Mucosa of stomach (tissue), 1 donor: ENCODE data around the gene PHLDA1.

ENCODE experiments used
- H3K27me3 ChIP-seq: one replicate; pipeline ENCODE4 v1.7.0; 2013; ENCODE audit warnings: mild to moderate bottlenecking, low read length; ENCODE audit not compliant: control insufficient read depth, insufficient read depth
- H3K36me3 ChIP-seq: one replicate; pipeline ENCODE4 v1.7.0; 2013; ENCODE audit warnings: low read length; ENCODE audit not compliant: control insufficient read depth, insufficient read depth
- H3K4me1 ChIP-seq: one replicate; pipeline ENCODE4 v1.7.0; 2013; ENCODE audit warnings: mild to moderate bottlenecking, low read length; ENCODE audit not compliant: control insufficient read depth, insufficient read depth
- H3K4me3 ChIP-seq: one replicate; pipeline ENCODE4 v1.7.0; 2013; ENCODE audit warnings: low read length
- H3K9ac ChIP-seq: one replicate; pipeline ENCODE4 v1.7.0; 2013; ENCODE audit warnings: mild to moderate bottlenecking, low read length, moderate library complexity
- H3K9me3 ChIP-seq: one replicate; pipeline ENCODE4 v1.7.0; 2013; ENCODE audit warnings: mild to moderate bottlenecking, low read length, moderate library complexity; ENCODE audit not compliant: control insufficient read depth
- donor health status: Pancreatic carcinoma.

Gene PHLDA1

GRCh38 chr12:76033081-76034011 is 1.8 kb upstream of the PHLDA1 start:
- H3K4me3 ChIP-seq = no peak overlapping the region
- H3K4me1 ChIP-seq = peaks cover 4% of the 10 kb centered on the region
- H3K9me3 ChIP-seq = no peaks in the 10 kb centered on the region
- H3K27me3 ChIP-seq = peaks cover 18% of the 10 kb centered on the region
- H3K36me3 ChIP-seq = no peaks in the 10 kb centered on the region
- H3K9ac ChIP-seq = peak overlapping the region; percentile 90

GRCh38 chr12:76032043-76032981 is 736 bp upstream of the PHLDA1 start:
- peak overlapping the region; percentile 89 for H3K4me3 ChIP-seq
- H3K27me3 ChIP-seq = peaks cover 18% of the 10 kb centered on the region
- peak overlapping the region; percentile 90 for H3K9ac ChIP-seq
- no peaks in the 10 kb centered on the region for H3K9me3 ChIP-seq
- H3K4me1 ChIP-seq = peaks cover 3% of the 10 kb centered on the region
- no peaks in the 10 kb centered on the region for H3K36me3 ChIP-seq

GRCh38 chr12:76031081-76031413 is 529 bp downstream of the PHLDA1 start:
- Histone ChIP-seq H3K9me3 (no peaks in the 10 kb centered on the region), H3K4me3 (peak overlapping the region; percentile 72), H3K4me1 (no peaks in the 10 kb centered on the region), H3K9ac (peak overlapping the region; percentile 90), H3K27me3 (peaks cover 18% of the 10 kb centered on the region), H3K36me3 (no peaks in the 10 kb centered on the region)

- peaks cover 18% of the 10 kb centered on the region for H3K27me3 ChIP-seq
- H3K4me3 ChIP-seq = peak overlapping the region; percentile 72
- no peaks in the 10 kb centered on the region for H3K9me3 ChIP-seq
- no peaks in the 10 kb centered on the region for H3K36me3 ChIP-seq
- H3K9ac ChIP-seq = peak overlapping the region; percentile 90
- no peaks in the 10 kb centered on the region for H3K4me1 ChIP-seq
These were observed 1.1 kb downstream of the PHLDA1 start for GRCh38 chr12:76030341-76031080.

GRCh38 chr12:76029982-76030340 is 1.6 kb downstream of the PHLDA1 start:
- Histone ChIP-seq H3K4me3 (peak overlapping the region; percentile 72), H3K9ac (peak overlapping the region; percentile 90), H3K36me3 (no peaks in the 10 kb centered on the region), H3K27me3 (peaks cover 18% of the 10 kb centered on the region), H3K9me3 (no peaks in the 10 kb centered on the region), H3K4me1 (no peaks in the 10 kb centered on the region)

- Histone ChIP-seq H3K36me3 (no peaks in the 10 kb centered on the region), H3K4me3 (no peak overlapping the region), H3K4me1 (no peaks in the 10 kb centered on the region), H3K9ac (peak overlapping the region; percentile 17), H3K27me3 (peaks cover 18% of the 10 kb centered on the region), H3K9me3 (no peaks in the 10 kb centered on the region)
These were observed 2.9 kb downstream of the PHLDA1 start for GRCh38 chr12:76028571-76029277.

- Histone ChIP-seq H3K9ac (no peak overlapping the region), H3K9me3 (no peaks in the 10 kb centered on the region), H3K4me3 (no peak overlapping the region), H3K36me3 (no peaks in the 10 kb centered on the region), H3K27me3 (peaks cover 14% of the 10 kb centered on the region), H3K4me1 (no peaks in the 10 kb centered on the region)
These were observed 4.9 kb downstream of the PHLDA1 start for GRCh38 chr12:76026643-76027063.

- Histone ChIP-seq H3K9ac (no peak overlapping the region), H3K27me3 (peaks cover 12% of the 10 kb centered on the region)
These were observed 5.7 kb downstream of the PHLDA1 start for GRCh38 chr12:76025601-76026575.

GRCh38 chr12:76024942-76025600 is 6.5 kb downstream of the PHLDA1 start:
- H3K4me3 ChIP-seq = no peak overlapping the region
- peaks cover 14% of the 10 kb centered on the region for H3K4me1 ChIP-seq
- no peaks in the 10 kb centered on the region for H3K9me3 ChIP-seq
- no peak overlapping the region for H3K9ac ChIP-seq
- no peaks in the 10 kb centered on the region for H3K36me3 ChIP-seq
- peaks cover 4% of the 10 kb centered on the region for H3K27me3 ChIP-seq

More at GRCh38 chr12:76025601-76026575, 5.7 kb downstream of the PHLDA1 start:
- Histone ChIP-seq H3K9me3 (no peaks in the 10 kb centered on the region), H3K36me3 (no peaks in the 10 kb centered on the region), H3K4me1 (peaks cover 6% of the 10 kb centered on the region), H3K4me3 (no peak overlapping the region)

GRCh38 chr12:76024102-76024781 is 7.3 kb downstream of the PHLDA1 start:
- H3K9me3 ChIP-seq = no peaks in the 10 kb centered on the region
- no peak overlapping the region for H3K4me3 ChIP-seq
- no peaks in the 10 kb centered on the region for H3K27me3 ChIP-seq
- H3K4me1 ChIP-seq = peaks cover 18% of the 10 kb centered on the region
- no peaks in the 10 kb centered on the region for H3K36me3 ChIP-seq
- H3K9ac ChIP-seq = no peak overlapping the region
